ENCODE measurements around the gene NKTR. TPM values are rescaled to one million over a fixed set of nuclear protein-coding genes. Genes with fewer than 3 reads are reported as not detected.

The NKTR gene
- total and polyA plus RNA-seq, 7 donors: 1.8 to 130 (median 81.3) TPM

DNA sequence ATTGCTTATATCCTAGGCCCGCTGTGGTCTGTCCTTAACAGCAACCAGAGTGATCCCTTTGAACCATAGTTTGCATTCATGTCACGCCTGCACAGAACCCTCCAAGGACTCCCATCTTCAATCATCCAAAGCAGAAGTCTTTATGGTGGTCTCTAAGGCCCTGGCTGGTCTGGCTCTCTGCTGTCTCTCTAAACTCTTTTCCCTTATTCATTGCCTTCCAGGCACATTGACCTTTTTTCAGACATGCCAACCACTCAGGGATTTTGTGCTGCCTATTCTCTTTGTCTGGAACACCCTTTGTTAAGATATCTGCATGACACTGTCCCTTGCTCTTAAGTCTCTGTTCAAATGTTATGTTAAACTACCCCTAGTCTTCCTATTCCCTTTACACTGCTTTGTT lies 31.1 kb downstream of the NKTR start:
- H3K4me1 ChIP-seq: no peaks in the 10 kb centered on the region
- DNase-seq: no peak
- no peak overlapping the region for H3K27ac ChIP-seq
- intact Hi-C loops (cut with DNase I): no loop called here
- TF ChIP-seq EP300 (IDR thresholded peaks at IDR 0.05) (no peak), POLR2AphosphoS5 (IDR thresholded peaks at IDR 0.05) (no peak), POLR2A (IDR thresholded peaks at IDR 0.05) (no peak)
- TF ChIP-seq, protein P1, sequence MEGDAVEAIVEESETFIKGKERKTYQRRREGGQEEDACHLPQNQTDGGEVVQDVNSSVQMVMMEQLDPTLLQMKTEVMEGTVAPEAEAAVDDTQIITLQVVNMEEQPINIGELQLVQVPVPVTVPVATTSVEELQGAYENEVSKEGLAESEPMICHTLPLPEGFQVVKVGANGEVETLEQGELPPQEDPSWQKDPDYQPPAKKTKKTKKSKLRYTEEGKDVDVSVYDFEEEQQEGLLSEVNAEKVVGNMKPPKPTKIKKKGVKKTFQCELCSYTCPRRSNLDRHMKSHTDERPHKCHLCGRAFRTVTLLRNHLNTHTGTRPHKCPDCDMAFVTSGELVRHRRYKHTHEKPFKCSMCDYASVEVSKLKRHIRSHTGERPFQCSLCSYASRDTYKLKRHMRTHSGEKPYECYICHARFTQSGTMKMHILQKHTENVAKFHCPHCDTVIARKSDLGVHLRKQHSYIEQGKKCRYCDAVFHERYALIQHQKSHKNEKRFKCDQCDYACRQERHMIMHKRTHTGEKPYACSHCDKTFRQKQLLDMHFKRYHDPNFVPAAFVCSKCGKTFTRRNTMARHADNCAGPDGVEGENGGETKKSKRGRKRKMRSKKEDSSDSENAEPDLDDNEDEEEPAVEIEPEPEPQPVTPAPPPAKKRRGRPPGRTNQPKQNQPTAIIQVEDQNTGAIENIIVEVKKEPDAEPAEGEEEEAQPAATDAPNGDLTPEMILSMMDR (IDR thresholded peaks at IDR 0.05): no peak
- H3K27me3 ChIP-seq: no peaks in the 10 kb centered on the region
- peaks cover 25 to 82% (median 42%) of the 10 kb centered on the region in 4 donors for H3K36me3 ChIP-seq
- H3K4me3 ChIP-seq: no peak overlapping the region
- no peaks in the 10 kb centered on the region for H3K9me3 ChIP-seq
- WGBS, 2 donors: 95 to 98% methylated on average over 2 of the region's 2 CpGs

DNA sequence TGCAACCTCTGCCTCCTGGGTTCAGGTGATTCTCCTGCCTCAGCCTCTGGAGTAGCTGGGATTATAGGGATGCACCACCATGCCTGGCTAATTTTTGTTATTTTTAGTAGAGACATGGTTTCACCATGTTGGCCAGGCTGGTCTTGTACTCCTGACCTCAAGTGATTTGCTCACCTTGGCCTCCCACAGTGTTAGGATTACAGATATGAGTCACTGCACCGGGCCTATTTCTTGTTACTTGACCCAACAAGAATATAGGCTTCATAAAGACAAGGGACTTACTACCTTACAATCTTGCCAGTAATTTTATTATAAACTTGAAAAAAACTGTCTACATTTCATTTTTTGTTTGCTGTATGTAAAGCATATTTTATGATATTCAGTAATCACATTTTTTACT lies 31.7 kb downstream of the NKTR start:
- intact Hi-C loops (cut with DNase I): no loop called here
- 71 to 77% methylated on average over 1 of the region's 1 CpG for WGBS, 2 donors
- Histone ChIP-seq H3K27ac (no peak overlapping the region), H3K27me3 (no peaks in the 10 kb centered on the region), H3K36me3 (peaks cover 25 to 87% (median 47%) of the 10 kb centered on the region in 4 donors), H3K9me3 (no peaks in the 10 kb centered on the region), H3K4me1 (no peaks in the 10 kb centered on the region), H3K4me3 (no peak overlapping the region)
- DNase-seq: no peak
- TF ChIP-seq EP300 (IDR thresholded peaks at IDR 0.05): no peak
- TF ChIP-seq, protein P1 (IDR thresholded peaks at IDR 0.05): no peak
- TF ChIP-seq POLR2A (IDR thresholded peaks at IDR 0.05): no peak
- TF ChIP-seq POLR2AphosphoS5 (IDR thresholded peaks at IDR 0.05): no peak

DNA sequence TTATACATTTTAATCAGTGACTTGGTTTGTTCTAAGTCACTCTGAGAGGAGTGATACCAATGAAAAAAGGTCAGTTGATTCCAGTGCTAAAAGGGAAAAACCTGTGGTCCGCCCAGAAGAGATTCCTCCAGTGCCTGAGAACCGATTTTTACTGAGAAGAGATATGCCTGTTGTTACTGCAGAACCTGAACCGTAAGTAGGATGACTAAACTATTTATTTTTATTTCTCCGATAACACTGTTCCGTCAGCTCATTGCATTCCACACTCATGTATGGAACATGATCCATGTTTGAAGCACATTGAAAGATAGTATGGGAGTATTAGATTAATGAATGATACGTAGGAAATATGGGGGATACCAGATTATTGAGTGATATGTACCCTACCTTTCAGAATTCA lies 33.1 kb downstream of the NKTR start:
- WGBS, 2 donors: 94 to 96% methylated on average over 6 of the region's 6 CpGs
- H3K4me1 ChIP-seq: no peaks in the 10 kb centered on the region
- H3K4me3 ChIP-seq: no peak overlapping the region
- TF ChIP-seq POLR2A (IDR thresholded peaks at IDR 0.05) (no peak), POLR2AphosphoS5 (IDR thresholded peaks at IDR 0.05) (no peak), EP300 (IDR thresholded peaks at IDR 0.05) (no peak)
- TF ChIP-seq, protein P1 (IDR thresholded peaks at IDR 0.05): no peak
- H3K36me3 ChIP-seq: peaks cover 31 to 96% (median 56%) of the 10 kb centered on the region in 4 donors
- H3K9me3 ChIP-seq: no peaks in the 10 kb centered on the region
- no peak for DNase-seq
- no peaks in the 10 kb centered on the region for H3K27me3 ChIP-seq
- intact Hi-C loops (cut with DNase I): no loop called here
- H3K27ac ChIP-seq: no peak overlapping the region

DNA sequence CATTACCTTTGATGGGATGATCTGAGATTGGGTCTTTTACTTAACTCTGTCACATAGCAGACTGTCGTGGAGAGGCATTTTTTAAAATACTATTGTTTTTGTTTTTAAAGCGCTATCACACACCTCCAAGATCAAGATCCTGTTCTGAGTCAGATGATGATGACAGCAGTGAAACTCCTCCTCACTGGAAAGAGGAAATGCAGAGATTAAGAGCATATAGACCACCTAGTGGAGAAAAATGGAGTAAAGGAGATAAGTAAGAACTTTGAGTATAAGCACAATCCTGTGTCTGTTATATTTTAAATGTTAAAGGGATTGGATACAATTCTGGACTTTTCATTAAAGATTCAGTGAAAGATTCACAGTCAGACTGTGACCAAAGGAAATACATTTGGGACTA lies 34.6 kb downstream of the NKTR start:
- Histone ChIP-seq H3K36me3 (peaks cover 31 to 98% (median 61%) of the 10 kb centered on the region in 4 donors), H3K27me3 (no peaks in the 10 kb centered on the region), H3K4me1 (no peaks in the 10 kb centered on the region), H3K27ac (no peak overlapping the region), H3K9me3 (no peaks in the 10 kb centered on the region), H3K4me3 (no peak overlapping the region)
- DNase-seq: no peak
- 82 to 92% methylated on average over 2 of the region's 2 CpGs for WGBS, 2 donors
- no peak for TF ChIP-seq EP300 (IDR thresholded peaks at IDR 0.05)
- no peak for TF ChIP-seq POLR2A (IDR thresholded peaks at IDR 0.05)
- TF ChIP-seq POLR2AphosphoS5 (IDR thresholded peaks at IDR 0.05): no peak
- TF ChIP-seq, protein P1 (IDR thresholded peaks at IDR 0.05): no peak
- intact Hi-C loops (cut with DNase I): no loop called here

DNA sequence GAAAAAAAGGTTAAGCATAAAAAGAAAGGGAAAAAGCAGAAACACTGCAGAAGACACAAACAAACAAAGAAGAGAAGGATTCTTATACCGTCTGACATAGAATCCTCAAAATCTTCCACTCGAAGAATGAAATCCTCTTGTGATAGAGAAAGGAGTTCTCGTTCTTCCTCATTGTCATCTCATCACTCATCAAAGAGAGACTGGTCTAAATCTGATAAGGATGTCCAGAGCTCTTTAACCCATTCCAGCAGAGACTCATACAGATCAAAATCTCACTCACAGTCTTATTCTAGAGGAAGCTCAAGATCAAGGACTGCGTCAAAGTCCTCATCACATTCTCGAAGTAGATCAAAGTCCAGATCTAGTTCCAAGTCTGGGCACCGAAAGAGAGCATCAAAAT lies 36.5 kb downstream of the NKTR start:
- no peak for TF ChIP-seq POLR2A (IDR thresholded peaks at IDR 0.05)
- TF ChIP-seq EP300 (IDR thresholded peaks at IDR 0.05): no peak
- TF ChIP-seq, protein P1 (IDR thresholded peaks at IDR 0.05): no peak
- TF ChIP-seq POLR2AphosphoS5 (IDR thresholded peaks at IDR 0.05): no peak
- peaks cover 36 to 98% (median 64%) of the 10 kb centered on the region in 4 donors for H3K36me3 ChIP-seq
- H3K27me3 ChIP-seq: no peaks in the 10 kb centered on the region
- no peaks in the 10 kb centered on the region for H3K9me3 ChIP-seq
- 90 to 92% methylated on average over 6 of the region's 6 CpGs for WGBS, 2 donors
- intact Hi-C loops (cut with DNase I): no loop called here
- no peaks in the 10 kb centered on the region for H3K4me1 ChIP-seq
- no peak for DNase-seq
- H3K27ac ChIP-seq: peak overlapping the region in 1 of 4 donors; percentile 15
- no peak overlapping the region for H3K4me3 ChIP-seq
